Measurements from ENCODE around the gene NRG2.

NRG2 gene

DNA sequence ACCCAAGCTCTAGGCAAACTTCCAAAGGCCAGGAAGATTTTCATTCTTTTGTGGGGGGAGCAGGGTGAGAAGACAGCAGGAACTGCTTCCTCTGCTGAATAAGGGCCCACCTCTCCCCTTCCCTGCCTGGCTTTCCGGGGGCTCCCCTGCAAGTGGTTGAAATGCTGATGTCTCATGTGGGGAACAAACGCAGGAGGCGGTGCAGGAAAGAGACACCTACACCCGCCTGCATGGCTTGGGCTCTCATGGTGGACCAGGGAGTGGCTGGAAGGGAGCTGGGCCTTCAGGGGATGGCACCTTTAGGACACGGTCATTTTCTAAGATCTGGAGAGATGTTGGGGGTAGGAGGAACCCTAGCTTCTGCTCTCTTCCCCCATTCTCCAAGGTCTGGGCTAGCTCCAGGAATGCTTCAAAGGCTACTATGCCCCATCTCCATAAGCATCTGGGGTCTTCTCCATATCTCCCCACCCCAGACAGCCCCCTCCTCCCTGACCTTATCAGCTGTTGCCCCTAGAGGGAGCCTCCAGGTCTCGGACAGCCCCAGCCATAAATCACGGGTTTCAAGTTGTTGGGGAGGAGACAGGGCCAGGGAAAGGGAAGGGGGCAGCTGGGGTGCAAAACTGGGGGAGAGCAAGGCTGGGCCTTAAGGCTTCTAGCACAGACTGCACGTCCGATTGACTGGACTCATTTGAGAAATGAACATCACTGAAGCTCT lies 170.9 kb downstream of the NRG2 start:
- no peak overlapping the region for H3K4me3 ChIP-seq (ENCODE audit: low read length)
- no peak overlapping the region for H3K9ac ChIP-seq (ENCODE audit: low read length)
- H3K27me3 ChIP-seq (ENCODE audit: control insufficient read depth, insufficient read depth, low read length) = no peaks in the 10 kb centered on the region
- no peaks in the 10 kb centered on the region for H3K4me1 ChIP-seq (ENCODE audit: control insufficient read depth, insufficient read depth, low read length)
- no peaks in the 10 kb centered on the region for H3K36me3 ChIP-seq (ENCODE audit: control insufficient read depth, insufficient read depth, low read length)
- H3K27ac ChIP-seq (ENCODE audit: low read depth, low read length) = no peak overlapping the region

DNA sequence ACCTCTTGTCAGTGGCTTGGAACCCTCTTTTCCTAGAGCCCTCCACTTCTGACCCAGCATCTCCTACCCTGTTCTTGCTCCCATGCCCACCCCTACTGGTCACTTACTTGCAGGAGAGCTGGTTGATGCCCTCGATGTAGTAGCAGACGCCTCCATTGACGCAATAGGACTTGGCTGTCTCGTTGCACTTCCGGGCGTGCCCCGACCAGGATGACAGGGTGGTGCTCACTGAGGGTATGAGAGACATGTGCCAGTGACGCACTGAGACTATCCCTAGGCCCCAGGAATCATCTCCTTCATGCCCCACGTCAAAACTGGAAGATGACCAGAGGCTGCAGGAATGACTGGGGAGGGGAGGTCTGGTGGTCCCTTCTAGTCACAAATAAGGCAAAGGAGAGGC lies 171.5 kb downstream of the NRG2 start:
- Histone ChIP-seq H3K36me3 (ENCODE audit: control insufficient read depth, insufficient read depth, low read length) (no peaks in the 10 kb centered on the region), H3K4me1 (ENCODE audit: control insufficient read depth, insufficient read depth, low read length) (no peaks in the 10 kb centered on the region), H3K9ac (ENCODE audit: low read length) (no peak overlapping the region), H3K27ac (ENCODE audit: low read depth, low read length) (no peak overlapping the region), H3K4me3 (ENCODE audit: low read length) (no peak overlapping the region), H3K27me3 (ENCODE audit: control insufficient read depth, insufficient read depth, low read length) (no peaks in the 10 kb centered on the region)

DNA sequence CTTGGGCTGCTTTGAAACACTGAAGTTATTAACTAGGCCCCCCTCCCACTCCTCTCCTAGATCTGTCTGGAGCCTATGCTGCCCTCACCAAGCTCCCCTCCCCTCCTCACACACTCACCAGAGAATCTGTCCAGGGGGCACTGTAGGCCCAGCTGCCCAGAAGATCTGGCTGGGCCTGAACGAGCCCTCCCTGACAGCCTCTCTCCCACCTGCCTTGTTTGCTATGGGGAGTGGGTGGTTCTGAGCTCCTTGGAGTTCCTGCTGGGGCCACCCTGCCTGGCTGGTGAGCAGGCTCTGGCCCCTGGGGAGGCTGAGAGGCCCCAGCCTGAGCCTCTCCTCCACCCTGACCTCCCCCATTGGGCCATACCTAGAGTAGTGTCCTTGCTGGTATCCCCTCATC lies 172.4 kb downstream of the NRG2 start:
- Histone ChIP-seq H3K4me1 (ENCODE audit: control insufficient read depth, insufficient read depth, low read length) (no peaks in the 10 kb centered on the region), H3K9ac (ENCODE audit: low read length) (no peak overlapping the region), H3K27me3 (ENCODE audit: control insufficient read depth, insufficient read depth, low read length) (no peaks in the 10 kb centered on the region), H3K27ac (ENCODE audit: low read depth, low read length) (no peak overlapping the region), H3K36me3 (ENCODE audit: control insufficient read depth, insufficient read depth, low read length) (no peaks in the 10 kb centered on the region), H3K4me3 (ENCODE audit: low read length) (no peak overlapping the region)

DNA sequence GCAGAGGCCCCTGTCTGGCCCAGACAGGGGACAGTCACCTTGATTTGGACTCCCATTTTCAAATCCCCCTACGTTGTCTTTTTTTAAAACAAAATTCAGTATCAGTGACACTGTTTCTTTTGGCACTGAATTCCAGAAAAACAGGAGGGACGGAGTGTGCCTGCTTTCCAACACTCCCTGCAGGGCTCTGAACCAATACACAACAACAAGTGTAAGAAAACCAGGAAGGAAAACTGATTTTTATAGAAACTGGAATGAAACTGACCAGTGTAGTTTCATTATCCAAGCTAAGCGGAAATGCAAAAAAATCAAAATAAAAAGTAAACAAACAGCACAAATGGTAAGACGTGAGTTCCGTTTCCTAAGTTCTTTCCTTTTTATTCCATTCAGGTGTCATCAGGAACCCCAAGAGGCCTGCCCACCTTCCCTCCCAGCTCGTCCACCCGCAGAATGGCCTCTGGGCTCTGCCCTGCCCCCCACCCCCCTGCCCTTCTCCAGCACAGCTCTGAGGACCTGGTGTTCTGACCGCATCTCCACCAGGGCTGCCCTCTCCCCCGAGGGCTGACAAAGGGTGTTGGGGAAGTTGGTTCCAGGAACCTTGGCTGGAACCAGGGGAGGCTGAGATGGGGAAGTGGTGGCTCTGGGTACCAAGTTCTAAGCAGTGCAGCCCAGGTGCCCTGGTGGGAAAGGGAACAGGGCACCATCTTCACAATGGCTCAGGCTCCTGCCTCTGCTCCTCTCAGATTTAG lies 173.9 kb downstream of the NRG2 start:
- Histone ChIP-seq H3K9ac (ENCODE audit: low read length) (no peak overlapping the region), H3K4me1 (ENCODE audit: control insufficient read depth, insufficient read depth, low read length) (no peaks in the 10 kb centered on the region), H3K27ac (ENCODE audit: low read depth, low read length) (no peak overlapping the region), H3K36me3 (ENCODE audit: control insufficient read depth, insufficient read depth, low read length) (no peaks in the 10 kb centered on the region), H3K4me3 (ENCODE audit: low read length) (no peak overlapping the region), H3K27me3 (ENCODE audit: control insufficient read depth, insufficient read depth, low read length) (no peaks in the 10 kb centered on the region)

DNA sequence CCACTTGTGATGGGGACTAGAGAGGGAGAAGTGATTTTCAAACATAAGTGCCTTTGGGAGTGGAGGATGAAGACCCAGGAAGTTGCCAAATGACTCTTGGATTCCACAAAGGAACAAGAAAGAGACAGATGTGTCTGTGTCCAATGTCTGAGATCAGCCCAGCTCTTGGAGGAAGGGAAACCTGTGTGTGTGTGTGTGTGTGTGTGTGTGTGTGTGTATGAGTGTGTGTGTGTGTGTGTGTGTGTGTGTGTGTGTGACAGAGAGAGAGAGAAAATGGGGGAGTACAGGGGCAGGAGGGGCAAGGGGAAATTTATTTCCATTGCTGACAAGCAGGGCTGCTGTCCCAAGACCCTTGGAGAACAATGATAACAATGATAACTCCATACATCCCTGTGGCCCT lies 175.5 kb downstream of the NRG2 start:
- no peak overlapping the region for H3K27ac ChIP-seq (ENCODE audit: low read depth, low read length)
- H3K4me1 ChIP-seq (ENCODE audit: control insufficient read depth, insufficient read depth, low read length) = peaks cover 7% of the 10 kb centered on the region
- H3K27me3 ChIP-seq (ENCODE audit: control insufficient read depth, insufficient read depth, low read length) = no peaks in the 10 kb centered on the region
- no peaks in the 10 kb centered on the region for H3K36me3 ChIP-seq (ENCODE audit: control insufficient read depth, insufficient read depth, low read length)
- no peak overlapping the region for H3K9ac ChIP-seq (ENCODE audit: low read length)
- H3K4me3 ChIP-seq (ENCODE audit: low read length) = no peak overlapping the region

DNA sequence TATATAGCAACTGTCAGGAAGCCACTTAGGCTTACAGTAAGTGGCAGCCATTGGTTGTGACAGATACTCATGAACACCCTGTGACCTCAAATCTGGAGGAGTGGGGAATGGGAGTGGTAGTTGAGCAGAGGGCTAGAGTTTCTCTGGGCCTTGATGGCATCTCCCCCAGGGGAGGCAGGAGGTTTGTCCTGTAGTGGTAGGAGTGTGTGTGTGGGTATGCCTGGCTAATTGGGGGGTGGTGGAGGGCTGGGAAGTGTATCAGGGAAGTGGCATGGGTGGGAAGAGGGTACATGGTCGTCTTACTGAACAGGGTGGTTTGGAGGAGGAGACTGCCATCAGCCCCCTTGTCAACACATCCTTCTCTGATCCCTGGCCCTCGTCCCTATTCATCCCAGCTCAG lies 176.0 kb downstream of the NRG2 start:
- no peak overlapping the region for H3K9ac ChIP-seq (ENCODE audit: low read length)
- no peak overlapping the region for H3K27ac ChIP-seq (ENCODE audit: low read depth, low read length)
- no peaks in the 10 kb centered on the region for H3K36me3 ChIP-seq (ENCODE audit: control insufficient read depth, insufficient read depth, low read length)
- H3K27me3 ChIP-seq (ENCODE audit: control insufficient read depth, insufficient read depth, low read length) = no peaks in the 10 kb centered on the region
- H3K4me1 ChIP-seq (ENCODE audit: control insufficient read depth, insufficient read depth, low read length) = peaks cover 7% of the 10 kb centered on the region
- H3K4me3 ChIP-seq (ENCODE audit: low read length) = no peak overlapping the region

DNA sequence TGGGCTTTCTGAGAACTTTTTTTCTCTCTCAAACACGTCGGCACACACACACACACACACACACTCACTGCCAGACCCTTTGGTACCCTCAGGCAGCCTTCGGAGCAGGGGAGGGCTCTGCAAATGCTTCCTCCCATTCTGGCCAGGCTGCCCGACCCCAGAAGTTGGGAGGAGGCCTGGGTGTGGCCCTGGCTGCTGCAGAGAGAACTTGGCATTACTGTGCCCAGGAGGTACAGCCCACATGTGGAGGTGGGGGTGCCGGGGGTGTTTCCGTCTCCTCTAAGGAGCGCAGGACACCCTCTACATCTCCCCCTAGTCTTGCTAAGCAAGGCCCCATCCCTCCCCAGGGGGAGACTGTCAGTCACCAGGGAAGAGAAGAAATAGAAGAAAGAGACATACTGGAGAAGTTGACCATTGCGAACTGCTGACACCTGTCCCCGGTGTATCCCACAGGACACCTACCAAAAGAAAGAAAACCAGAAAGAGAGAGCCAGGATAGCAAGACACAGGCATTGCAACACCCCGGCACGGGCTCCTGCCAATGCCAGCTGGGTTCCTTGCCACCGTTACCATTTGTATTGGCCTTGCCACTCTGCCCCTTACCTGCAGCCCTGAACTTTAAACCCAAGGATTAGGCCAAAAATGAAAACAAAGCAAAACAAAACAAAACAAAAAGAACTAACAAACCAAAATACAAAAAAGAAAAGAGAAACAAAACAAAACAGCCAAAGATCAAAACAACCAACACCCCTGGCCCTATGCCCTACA lies 178.2 kb downstream of the NRG2 start:
- Histone ChIP-seq H3K4me3 (ENCODE audit: low read length) (no peak overlapping the region), H3K27me3 (ENCODE audit: control insufficient read depth, insufficient read depth, low read length) (no peaks in the 10 kb centered on the region), H3K4me1 (ENCODE audit: control insufficient read depth, insufficient read depth, low read length) (peaks cover 7% of the 10 kb centered on the region), H3K9ac (ENCODE audit: low read length) (no peak overlapping the region), H3K36me3 (ENCODE audit: control insufficient read depth, insufficient read depth, low read length) (no peaks in the 10 kb centered on the region), H3K27ac (ENCODE audit: low read depth, low read length) (no peak overlapping the region)

DNA sequence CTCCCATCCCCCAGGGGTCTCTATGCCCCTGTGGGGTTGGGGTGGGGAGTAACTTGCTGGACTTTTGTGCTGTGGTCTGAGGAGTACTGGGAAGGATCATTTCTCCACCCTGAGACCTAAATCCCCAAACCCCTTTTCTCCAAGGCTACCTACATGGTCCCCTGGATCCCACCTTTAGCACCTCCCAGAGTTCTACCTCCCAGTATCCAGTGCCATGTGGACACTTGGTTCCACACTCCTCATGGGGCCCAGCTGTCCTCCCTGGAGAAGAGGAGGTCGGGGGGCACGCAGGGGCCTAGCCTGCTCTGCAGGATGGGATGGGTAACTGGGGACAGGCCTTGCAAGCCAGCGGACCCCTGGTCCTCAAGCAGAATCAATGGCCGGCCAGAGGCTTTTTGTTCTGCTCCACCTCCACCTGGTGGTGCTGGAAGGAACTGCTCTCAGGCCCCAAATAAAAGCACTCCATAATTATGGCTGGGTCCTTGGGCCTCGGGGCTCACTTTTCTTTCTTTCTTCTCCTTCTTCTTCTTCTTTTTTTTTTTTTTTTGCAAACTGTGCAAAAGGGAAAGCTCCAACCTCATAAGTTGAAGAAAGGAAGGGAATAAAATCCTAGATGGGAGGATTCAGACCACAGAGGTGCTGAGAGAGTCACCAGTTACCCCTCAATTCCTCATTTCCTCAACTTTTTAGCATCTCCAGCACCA lies 179.1 kb downstream of the NRG2 start:
- Histone ChIP-seq H3K4me1 (ENCODE audit: control insufficient read depth, insufficient read depth, low read length) (peaks cover 7% of the 10 kb centered on the region), H3K27me3 (ENCODE audit: control insufficient read depth, insufficient read depth, low read length) (no peaks in the 10 kb centered on the region), H3K27ac (ENCODE audit: low read depth, low read length) (peak overlapping the region; percentile 37), H3K9ac (ENCODE audit: low read length) (no peak overlapping the region), H3K36me3 (ENCODE audit: control insufficient read depth, insufficient read depth, low read length) (no peaks in the 10 kb centered on the region), H3K4me3 (ENCODE audit: low read length) (no peak overlapping the region)

DNA sequence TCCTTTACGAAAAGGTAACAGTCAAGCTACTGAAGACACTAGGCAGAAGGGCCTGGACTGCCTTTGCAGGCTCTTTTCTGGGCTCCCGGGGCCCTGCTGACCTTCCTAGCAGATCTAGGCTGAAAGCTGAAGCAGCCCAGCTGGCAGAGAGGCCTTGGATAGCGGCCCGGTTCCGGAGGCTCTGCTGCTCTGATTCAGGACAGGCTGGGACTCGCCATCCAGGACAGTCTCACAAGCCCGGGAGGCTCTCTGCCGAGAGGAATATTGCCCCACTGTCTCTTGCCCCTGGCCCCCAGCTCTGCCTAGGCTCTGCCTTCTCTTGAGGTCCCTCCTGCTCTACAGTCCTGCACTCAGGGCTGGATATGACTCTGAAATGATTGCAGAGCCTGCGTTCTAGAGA lies 179.7 kb downstream of the NRG2 start:
- no peak overlapping the region for H3K4me3 ChIP-seq (ENCODE audit: low read length)
- H3K4me1 ChIP-seq (ENCODE audit: control insufficient read depth, insufficient read depth, low read length) = peaks cover 7% of the 10 kb centered on the region
- no peak overlapping the region for H3K9ac ChIP-seq (ENCODE audit: low read length)
- peak overlapping the region; percentile 37 for H3K27ac ChIP-seq (ENCODE audit: low read depth, low read length)
- no peaks in the 10 kb centered on the region for H3K27me3 ChIP-seq (ENCODE audit: control insufficient read depth, insufficient read depth, low read length)
- no peaks in the 10 kb centered on the region for H3K36me3 ChIP-seq (ENCODE audit: control insufficient read depth, insufficient read depth, low read length)

DNA sequence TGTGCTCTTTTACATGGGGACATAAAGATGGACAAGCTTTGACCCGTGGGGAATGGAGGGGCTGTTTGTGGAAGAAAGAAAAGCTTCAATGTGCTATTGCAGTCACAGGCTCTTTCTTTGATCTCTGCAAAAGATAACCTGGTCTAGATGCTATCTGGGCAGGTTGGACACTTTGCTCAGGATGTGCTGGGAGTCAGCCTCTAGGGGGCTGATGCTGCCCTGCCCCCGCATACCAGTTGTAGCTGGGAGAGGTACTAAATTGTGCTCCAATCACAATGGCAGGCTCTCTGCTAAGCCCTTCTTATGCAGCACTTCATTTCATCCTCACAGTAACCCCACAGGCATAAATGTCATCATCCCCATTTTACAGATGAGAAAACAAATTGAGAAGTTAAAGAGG lies 180.3 kb downstream of the NRG2 start:
- Histone ChIP-seq H3K27ac (ENCODE audit: low read depth, low read length) (no peak overlapping the region), H3K4me3 (ENCODE audit: low read length) (no peak overlapping the region), H3K4me1 (ENCODE audit: control insufficient read depth, insufficient read depth, low read length) (peaks cover 7% of the 10 kb centered on the region), H3K27me3 (ENCODE audit: control insufficient read depth, insufficient read depth, low read length) (no peaks in the 10 kb centered on the region), H3K36me3 (ENCODE audit: control insufficient read depth, insufficient read depth, low read length) (no peaks in the 10 kb centered on the region), H3K9ac (ENCODE audit: low read length) (no peak overlapping the region)

DNA sequence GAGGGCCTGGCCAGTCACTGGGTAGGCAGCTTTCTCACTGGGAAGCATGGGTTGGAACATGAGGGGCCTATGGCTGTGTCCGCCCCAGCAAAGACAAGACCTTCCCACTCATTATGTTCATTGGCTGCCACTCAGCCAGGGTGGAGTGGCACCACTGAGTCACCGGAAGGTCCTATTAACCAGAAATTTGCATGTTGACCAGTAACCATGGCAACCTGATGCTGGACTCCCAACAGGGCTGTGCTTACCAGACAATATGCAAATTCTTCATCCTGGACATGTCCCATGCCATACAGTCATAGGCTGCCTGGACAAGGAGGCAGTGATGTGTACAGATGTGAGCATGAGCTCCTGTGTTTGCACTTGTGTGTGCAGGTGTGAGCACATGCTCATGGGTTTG lies 180.8 kb downstream of the NRG2 start:
- Histone ChIP-seq H3K4me3 (ENCODE audit: low read length) (no peak overlapping the region), H3K9ac (ENCODE audit: low read length) (no peak overlapping the region), H3K27me3 (ENCODE audit: control insufficient read depth, insufficient read depth, low read length) (no peaks in the 10 kb centered on the region), H3K4me1 (ENCODE audit: control insufficient read depth, insufficient read depth, low read length) (peaks cover 7% of the 10 kb centered on the region), H3K36me3 (ENCODE audit: control insufficient read depth, insufficient read depth, low read length) (no peaks in the 10 kb centered on the region), H3K27ac (ENCODE audit: low read depth, low read length) (no peak overlapping the region)

DNA sequence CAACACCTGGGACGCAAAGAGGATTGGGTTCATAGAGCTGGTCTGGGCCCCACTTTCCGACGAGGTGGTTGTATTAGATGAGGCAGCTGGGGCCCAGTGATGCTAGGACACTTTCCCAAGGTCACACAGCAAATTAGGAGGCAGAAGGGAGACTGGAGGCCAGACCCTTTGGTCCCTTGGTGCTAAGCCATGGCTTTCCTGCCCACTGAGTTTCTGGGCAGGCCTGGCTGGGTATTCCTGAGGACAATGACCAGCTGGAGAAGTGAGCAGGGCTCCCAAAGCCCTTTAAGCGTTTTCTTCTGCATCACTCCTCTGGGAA lies 181.3 kb downstream of the NRG2 start:
- H3K27me3 ChIP-seq (ENCODE audit: control insufficient read depth, insufficient read depth, low read length) = no peaks in the 10 kb centered on the region
- no peaks in the 10 kb centered on the region for H3K36me3 ChIP-seq (ENCODE audit: control insufficient read depth, insufficient read depth, low read length)
- H3K27ac ChIP-seq (ENCODE audit: low read depth, low read length) = no peak overlapping the region
- no peak overlapping the region for H3K4me3 ChIP-seq (ENCODE audit: low read length)
- no peak overlapping the region for H3K9ac ChIP-seq (ENCODE audit: low read length)
- peaks cover 7% of the 10 kb centered on the region for H3K4me1 ChIP-seq (ENCODE audit: control insufficient read depth, insufficient read depth, low read length)

Measured in rectal smooth muscle tissue (tissue), 1 donor.